HCT116 (cell line): ENCODE results near the gene AMOT. TPM values are rescaled to one million over a fixed set of nuclear protein-coding genes. Genes with fewer than 3 reads are reported as not detected.
A peak's percentile ranks its signal among the peaks of the same experiment; 100 is the strongest.

Experiments used
- ATAC-seq: fragments of 200-7000 bp; cut with Tn5 transposase; 2 replicates; pipeline ENCODE4 v1.9.1; 2020; ENCODE audit warnings: mild to moderate bottlenecking, moderate library complexity
- BruUV-seq: library from RNA; stranded (reverse); fragments of 400-500 nt; replicated peaks from 2 replicates; lab custom pipeline; 2021; lab: Mats Ljungman, UMichigan
- CTCF ChIA-PET: fragments of 300-600 bp; sonication (Branson Sonifier 250); formaldehyde crosslinking; loops from one replicate; lab custom pipeline; 2021; ENCODE audit warnings: antibody characterized with exemption; lab: Charles Lee
- POLR2A ChIA-PET: fragments of 300-600, 350-600 bp; sonication (Branson Sonifier 250); formaldehyde crosslinking; loops from one replicate; lab custom pipeline; 2021; ENCODE audit warnings: antibody characterized with exemption; lab: Charles Lee
- RAD21 ChIA-PET, 2 experiments: fragments of 300-600 bp; sonication (Branson Sonifier 250); formaldehyde crosslinking; loops; one replicate each; lab custom pipeline; 2023; ENCODE audit warnings: low total read pairs in 2 of 2; ENCODE audit not compliant: uncharacterized antibody in 2 of 2, unreplicated experiment in 2 of 2, low non-redundant PET in 1 of 2; lab: Charles Lee
- DNase-seq: peaks from one replicate; pipeline ENCODE4 v3.0.0-alpha.2; 2010; ENCODE audit warnings: low read depth, low spot score
- H2AFZ ChIP-seq: fragments of 200-600 bp; shearing (Covaris generic), sonication (generic); 2 replicates; pipeline ENCODE4 v1.6.1; 2017; ENCODE audit warnings: low read depth, mixed run types, mixed read lengths, antibody characterized with exemption, low read length; ENCODE audit not compliant: poor library complexity, severe bottlenecking
- H3K27ac ChIP-seq: 2 replicates; pipeline ENCODE4 v1.5.1; 2012; ENCODE audit warnings: low read depth, low read length
- H3K27me3 ChIP-seq: fragments of 200-600 bp; sonication (generic); 2 replicates; pipeline ENCODE4 v1.6.1; 2016; ENCODE audit warnings: mixed run types, low read length, mixed read lengths; ENCODE audit not compliant: insufficient read depth
- H3K36me3 ChIP-seq, 2 experiments: fragments of 200-500 bp in 1 of 2; fragments of 200-600 bp in 1 of 2; sonication (Bioruptor generic) in 1 of 2; sonication (generic) in 1 of 2; 2 replicates each; pipeline versions ENCODE4 v1.5.1 to v1.6.1; 2014 to 2016; ENCODE audit warnings: low read length in 2 of 2, inconsistent platforms in 1 of 2, mixed read lengths in 1 of 2, mixed run types in 1 of 2; ENCODE audit not compliant: insufficient read depth in 2 of 2, control insufficient read depth in 1 of 2
- H3K4me1 ChIP-seq, 2 experiments: fragments of 200-600 bp in 1 of 2; sonication (generic) in 1 of 2; 2 replicates each; pipeline versions ENCODE4 v1.5.1 to v1.6.1; 2012 to 2017; ENCODE audit warnings: low read length in 2 of 2, inconsistent platforms in 1 of 2, mild to moderate bottlenecking in 1 of 2, mixed read lengths in 1 of 2, mixed run types in 1 of 2, moderate library complexity in 1 of 2; ENCODE audit not compliant: insufficient read depth in 2 of 2, control insufficient read depth in 1 of 2
- H3K4me2 ChIP-seq: fragments of 200-600 bp; sonication (generic); 2 replicates; pipeline ENCODE4 v1.6.1; 2017; ENCODE audit warnings: mixed run types, low read length, mixed read lengths
- H3K4me3 ChIP-seq, 2 experiments: fragments of 200-600 bp in 1 of 2; sonication (generic) in 1 of 2; replicated peaks in 1 of 2; 2 replicates each; pipeline ENCODE4 v1.5.1; 2011 to 2016; ENCODE audit warnings: low read length in 2 of 2, control low read depth in 1 of 2, low read depth in 1 of 2, mild to moderate bottlenecking in 1 of 2, mixed read lengths in 1 of 2, mixed run types in 1 of 2
- H3K79me2 ChIP-seq: fragments of 200-600 bp; sonication (generic); 2 replicates; pipeline ENCODE4 v1.6.1; 2017; ENCODE audit warnings: mild to moderate bottlenecking, mixed run types, low read length, moderate library complexity, mixed read lengths; ENCODE audit not compliant: insufficient read depth
- H3K9ac ChIP-seq: fragments of 200-600 bp; sonication (generic); 2 replicates; pipeline ENCODE4 v1.6.1; 2016; ENCODE audit warnings: low read length, mixed read lengths
- H3K9me2 ChIP-seq: fragments of 200-600 bp; sonication (generic), shearing (Covaris generic); 2 replicates; pipeline ENCODE4 v1.6.1; 2017; ENCODE audit warnings: mixed run types, mild to moderate bottlenecking, moderate library complexity; ENCODE audit not compliant: insufficient read depth
- H3K9me3 ChIP-seq, 2 experiments: fragments of 200-500 bp in 1 of 2; fragments of 200-600 bp in 1 of 2; sonication (Bioruptor generic) in 1 of 2; sonication (generic) in 1 of 2; 2 replicates each; pipeline ENCODE4 v1.6.1; 2014 to 2017; ENCODE audit warnings: low read length in 2 of 2, mixed read lengths in 2 of 2, inconsistent platforms in 1 of 2, low read depth in 1 of 2, mild to moderate bottlenecking in 1 of 2, mixed run types in 1 of 2, moderate library complexity in 1 of 2; ENCODE audit not compliant: control insufficient read depth in 1 of 2, insufficient read depth in 1 of 2
- H4K20me1 ChIP-seq: fragments of 200-600 bp; sonication (generic), shearing (Covaris generic); 2 replicates; pipeline ENCODE4 v1.6.1; 2017; ENCODE audit warnings: mixed run types, mild to moderate bottlenecking, moderate library complexity; ENCODE audit not compliant: insufficient read depth
- EZH2 ChIP-seq: fragments of 200-600 bp; sonication (generic); IDR thresholded peaks from 2 replicates; pipeline ENCODE4 v1.6.1; 2017; ENCODE audit warnings: antibody characterized with exemption, mixed run types
- JUND ChIP-seq: IDR thresholded peaks from 2 replicates; pipeline ENCODE4 v1.6.1; 2012
- RAD21 ChIP-seq: IDR thresholded peaks from 2 replicates; pipeline ENCODE4 v1.6.1; 2012; ENCODE audit warnings: low read depth, mild to moderate bottlenecking
- SP1 ChIP-seq: IDR thresholded peaks from 2 replicates; pipeline ENCODE4 v1.6.1; 2012; ENCODE audit warnings: low read depth
- intact Hi-C: fragments of 100-400 bp; cut with micrococcal nuclease; formaldehyde crosslinking; loops from 2 replicates; pipeline ENCODE4 v1.10.0; 2022
- total RNA-seq: library from RNA; stranded (reverse); gene quantifications from one replicate; pipeline ENCODE4 v1.2.1, GENCODE V29; 2021; ENCODE audit not compliant: unreplicated experiment

Gene AMOT
- total RNA-seq, 1 experiment from 2014 or later, result 7.7 TPM

- ChIA-PET RAD21 (no interaction called here), CTCF (no interaction called here), POLR2A (no interaction called here)
- no peak overlapping the region for H3K27ac ChIP-seq
- no peaks in the 10 kb centered on the region for H4K20me1 ChIP-seq
- no peaks in the 10 kb centered on the region for H3K27me3 ChIP-seq
- H3K9ac ChIP-seq, result no peak overlapping the region
- TF ChIP-seq EZH2 (no peak), RAD21 (no peak), JUND (no peak)
- H3K9me2 ChIP-seq, result no peaks in the 10 kb centered on the region
- no peak for ATAC-seq
- intact Hi-C loops, result no loop called here
- peaks cover 0 to 4% of the 10 kb centered on the region in 2 experiments; a peak in 1 of 4 replicates for H3K4me1 ChIP-seq
- H2AFZ ChIP-seq, result peak overlapping the region; percentile 45
- H3K9me3 ChIP-seq, result no peaks in the 10 kb centered on the region
- DNase-seq, result no peak
- H3K4me2 ChIP-seq, result peak overlapping the region; percentile 87
- H3K36me3 ChIP-seq, result no peaks in the 10 kb centered on the region
- BruUV-seq, result no TSS peak
- H3K79me2 ChIP-seq, result no peaks in the 10 kb centered on the region
- H3K4me3 ChIP-seq, result peak overlapping the region in 1 of 2 experiments; percentile 30; a peak in 1 of 4 replicates
These were observed 1.2 kb upstream of the AMOT start for GRCh38 chrX:112841820-112842157.

- H2AFZ ChIP-seq, result peak overlapping the region; percentile 45
- TF ChIP-seq EZH2 (no peak), SP1 (peak; percentile 36)
- TF ChIP-seq, all 23 proteins: peak for 1
- Histone ChIP-seq H3K4me2 (peak overlapping the region; percentile 87), H3K79me2 (no peaks in the 10 kb centered on the region), H3K9ac (peak overlapping the region; percentile 17; the same call in 1 of the 2 replicates), H3K9me2 (no peaks in the 10 kb centered on the region), H3K27me3 (no peaks in the 10 kb centered on the region), H3K27ac (peak overlapping the region; percentile 47; the same call in 1 of the 2 replicates), H3K9me3 (no peaks in the 10 kb centered on the region), H3K4me3 (peak overlapping the region; percentile 57 to 65), H3K4me1 (peaks cover 0 to 4% of the 10 kb centered on the region in 2 experiments; a peak in 1 of 4 replicates), H3K36me3 (no peaks in the 10 kb centered on the region), H4K20me1 (no peaks in the 10 kb centered on the region)
- DNase-seq, result peak; percentile 68
- CTCF ChIA-PET, result no interaction called here
- ATAC-seq, result peak; percentile 95
- RAD21 ChIA-PET, result no interaction called here
- BruUV-seq, result no TSS peak
- POLR2A ChIA-PET, result no interaction called here
- intact Hi-C loops, result no loop called here
These were observed 636 bp upstream of the AMOT start for GRCh38 chrX:112841114-112841819.
